Heart right ventricle (tissue), 16 donors: Measurements from ENCODE around the gene MME. TPM values are rescaled to one million over a fixed set of nuclear protein-coding genes. Genes with fewer than 3 reads are reported as not detected.

Experiments used
- ATAC-seq, 8 donors: fragments of 200-7000 bp; cut with Tn5 transposase; one replicate each; pipeline ENCODE4 v1.9.1; 2020; ENCODE audit warnings: mild to moderate bottlenecking in 8 of 8, moderate library complexity in 8 of 8, moderate number of reproducible peaks in 1 of 8
- DNase-seq, 2 donors: peaks; one replicate each; pipeline ENCODE4 v3.0.0-alpha.2; 2020
- H3K27ac ChIP-seq, 10 donors: fragments of 200-600 bp; sonication (generic) in 2 of 10; one replicate each; pipeline versions ENCODE4 v1.5.0 to v1.8.0; 2020 to 2022; ENCODE audit warnings: mild to moderate bottlenecking in 3 of 10
- H3K27me3 ChIP-seq, 7 donors: fragments of 200-600 bp; one replicate each; pipeline ENCODE4 v1.8.0; 2021 to 2022; ENCODE audit warnings: mild to moderate bottlenecking in 2 of 7
- H3K36me3 ChIP-seq, 9 donors: fragments of 200-600 bp; sonication (generic) in 1 of 9; one replicate each; pipeline versions ENCODE4 v1.5.0 to v1.8.0; 2020 to 2022; ENCODE audit warnings: mild to moderate bottlenecking in 2 of 9
- H3K4me1 ChIP-seq, 9 donors: fragments of 200-600 bp; sonication (generic) in 1 of 9; one replicate each; pipeline versions ENCODE4 v1.5.0 to v1.8.0; 2020 to 2022; ENCODE audit warnings: mild to moderate bottlenecking in 4 of 9
- H3K4me3 ChIP-seq, 10 donors: fragments of 200-600 bp; sonication (generic) in 2 of 10; one replicate each; pipeline versions ENCODE4 v1.5.0 to v1.8.0; 2020 to 2022; ENCODE audit warnings: mild to moderate bottlenecking in 7 of 10, moderate library complexity in 2 of 10
- H3K9me3 ChIP-seq, 11 donors: fragments of 200-600 bp in 10 of 11; sonication (generic) in 2 of 11; one replicate each; pipeline versions ENCODE4 v1.5.0 to v1.8.0; 2013 to 2022; ENCODE audit warnings: mild to moderate bottlenecking in 2 of 11, control low read depth in 1 of 11, moderate library complexity in 1 of 11
- CTCF ChIP-seq, 9 donors: fragments of 200-600 bp; sonication (generic) in 2 of 9; IDR thresholded peaks; one replicate each; pipeline versions ENCODE4 v1.5.0 to v1.8.0; 2021 to 2022; ENCODE audit warnings: antibody characterized with exemption in 9 of 9, mild to moderate bottlenecking in 5 of 9, moderate library complexity in 1 of 9
- WGBS, 2 donors: extraction: QIAGEN DNeasy Blood & Tissue Kit; methylation state at CpG; one replicate each; pipeline ENCODE4 v1.1.7; 2013; ENCODE audit warnings: inconsistent platforms in 1 of 2; 5-methylcytosine and 5-hydroxymethylcytosine counted together
- intact Hi-C, 10 donors: fragments of 100-400 bp; cut with DNase I; formaldehyde crosslinking; loops; one replicate each; pipeline versions ENCODE4 v1.11.1 to v1.14.2; 2022
- polyA plus RNA-seq, 2 donors: library from polyadenylated mRNA; stranded (reverse); fragments of 200-250 nt; gene quantifications; one replicate each; pipeline ENCODE4 v1.2.3, GENCODE V29; 2013
- total RNA-seq, 10 donors: library from RNA; stranded (reverse); fragmentation: NEBNext Ultra II Directional in 3 of 10; extraction: Animal tissue kit (Norgen Biotek cat#: 25700) in 3 of 10; gene quantifications; one replicate each; pipeline versions ENCODE4 v1.2.1 to v1.2.4, GENCODE V29; 2021 to 2023
- donor health status: Arrhythmogenic right ventricular cardiomyopathy.
- donor health status: ischemic (EF 13 %, LVEDD 7.1; RV severe dilation, severe dysfunction).
- donor health status: healthy with polysubstance abuse.
- donor health status: DM: no; HTN: yes; CAD: no.
- donor health status: DM: no; HTN: no; CAD: no.
- donor health status: ischemic (EF 25% LVEDD 6.9; RV normal size, moderate dysfunction).
- donor health status: ischemic (EF 25% LVEDD 5.7; RV mildly dilated, moderate dysfunction).
- donor health status: healthy.
- donor health status: DM: yes; HTN: yes; CAD: no.
- donor health status: Ischemic cardiomyopathy.
- donor health status: ischemic (EF 35%, LVEDD 5.7; RV mildly dilated, moderate dysfunction).
- donor health status: nonischemic (EF 11% LVEDD 7.7; RV severe dilation, severe dysfunction).
- donor health status: DM: yes; HTN: yes; CAD: no.
- donor health status: PGD.
- donor health status: ischemic (EF 29% LVEDD 5.4; RV normal size, mild dysfunction).
- donor health status: nonischemic (EF 23%, LVEDD 6.1; RV moderate dilation, normal function).

The MME gene
- total and polyA plus RNA-seq, 12 donors, result 1.8 to 10.5 (median 6.1) TPM

- Histone ChIP-seq H3K4me1 (no peaks in the 10 kb centered on the region), H3K36me3 (no peaks in the 10 kb centered on the region), H3K4me3 (no peak overlapping the region), H3K9me3 (peaks cover 0 to 6% (median 0%) of the 10 kb centered on the region in 11 donors), H3K27ac (no peak overlapping the region), H3K27me3 (no peaks in the 10 kb centered on the region)
- 89 to 95% methylated on average over 2 of the region's 2 CpGs for WGBS, 2 donors
- intact Hi-C loops, result no loop called here
- no peak for ATAC-seq
- no peak for TF ChIP-seq CTCF (IDR thresholded peaks at IDR 0.05)
- DNase-seq, result no peak
Measured at GRCh38 chr3:155193868-155194267, 113.7 kb downstream of the MME start.

- DNase-seq, result no peak
- H3K4me3 ChIP-seq, result no peak overlapping the region
- WGBS, 2 donors, result 79 to 86% methylated on average over 8 of the region's 8 CpGs
- H3K27me3 ChIP-seq, result no peaks in the 10 kb centered on the region
- H3K27ac ChIP-seq, result no peak overlapping the region
- intact Hi-C loops, result no loop called here
- no peaks in the 10 kb centered on the region for H3K36me3 ChIP-seq
- H3K4me1 ChIP-seq, result no peaks in the 10 kb centered on the region
- H3K9me3 ChIP-seq, result peaks cover 0 to 6% (median 0%) of the 10 kb centered on the region in 11 donors
- ATAC-seq, result no peak
- no peak for TF ChIP-seq CTCF (IDR thresholded peaks at IDR 0.05)
Measured at GRCh38 chr3:155194973-155195957, 115.1 kb downstream of the MME start.

GRCh38 chr3:155196131-155197021, 116.3 kb downstream of the MME start:
- Histone ChIP-seq H3K27me3 (no peaks in the 10 kb centered on the region), H3K4me3 (no peak overlapping the region), H3K4me1 (no peaks in the 10 kb centered on the region), H3K36me3 (no peaks in the 10 kb centered on the region), H3K9me3 (peaks cover 0 to 4% (median 0%) of the 10 kb centered on the region in 11 donors), H3K27ac (no peak overlapping the region)
- ATAC-seq (no peak), DNase-seq (no peak)
- 90 to 92% methylated on average over 5 of the region's 5 CpGs for WGBS, 2 donors
- no peak for TF ChIP-seq CTCF (IDR thresholded peaks at IDR 0.05)
- intact Hi-C loops, result no loop called here

GRCh38 chr3:155197786-155198185, 117.7 kb downstream of the MME start:
- ATAC-seq, result no peak

More at GRCh38 chr3:155197786-155198185, 117.7 kb downstream of the MME start:
- Histone ChIP-seq H3K4me3 (no peak overlapping the region), H3K36me3 (no peaks in the 10 kb centered on the region), H3K9me3 (no peaks in the 10 kb centered on the region), H3K27ac (no peak overlapping the region), H3K4me1 (no peaks in the 10 kb centered on the region), H3K27me3 (no peaks in the 10 kb centered on the region)
- TF ChIP-seq CTCF (IDR thresholded peaks at IDR 0.05), result no peak
- DNase-seq, result no peak
- 84 to 88% methylated on average over 2 of the region's 2 CpGs for WGBS, 2 donors
- intact Hi-C loops, result no loop called here
